Measurements from ENCODE around the gene PRRT1.

DNA sequence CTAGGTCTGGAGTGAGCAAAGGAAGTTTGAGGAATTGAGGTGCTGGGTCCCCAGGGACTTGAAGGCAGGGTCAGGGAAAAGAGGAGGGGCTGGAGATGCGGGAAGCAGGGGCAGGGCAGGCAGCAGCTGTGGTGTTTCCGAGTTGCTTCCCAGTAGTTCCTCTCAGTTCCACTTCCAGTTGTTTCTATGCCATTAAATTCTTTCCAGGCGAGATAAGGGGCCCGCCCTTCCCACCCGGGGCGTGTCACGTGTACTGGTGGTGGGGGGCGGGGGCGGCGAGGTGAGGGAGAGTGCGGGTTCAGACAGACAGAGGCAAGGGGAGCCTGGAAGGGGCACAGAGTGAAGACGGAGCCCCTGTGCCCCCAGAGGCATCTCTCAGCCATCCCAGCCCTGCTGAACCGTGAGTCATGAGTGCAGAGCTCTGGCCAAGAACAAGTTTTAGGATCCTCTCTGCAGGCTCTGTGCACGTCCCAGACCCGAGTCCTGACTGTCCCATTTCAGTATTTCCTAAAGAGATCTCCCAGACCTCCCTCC is 43.6 kb downstream of the PRRT1 start:
- TF ChIP-seq, protein P1, sequence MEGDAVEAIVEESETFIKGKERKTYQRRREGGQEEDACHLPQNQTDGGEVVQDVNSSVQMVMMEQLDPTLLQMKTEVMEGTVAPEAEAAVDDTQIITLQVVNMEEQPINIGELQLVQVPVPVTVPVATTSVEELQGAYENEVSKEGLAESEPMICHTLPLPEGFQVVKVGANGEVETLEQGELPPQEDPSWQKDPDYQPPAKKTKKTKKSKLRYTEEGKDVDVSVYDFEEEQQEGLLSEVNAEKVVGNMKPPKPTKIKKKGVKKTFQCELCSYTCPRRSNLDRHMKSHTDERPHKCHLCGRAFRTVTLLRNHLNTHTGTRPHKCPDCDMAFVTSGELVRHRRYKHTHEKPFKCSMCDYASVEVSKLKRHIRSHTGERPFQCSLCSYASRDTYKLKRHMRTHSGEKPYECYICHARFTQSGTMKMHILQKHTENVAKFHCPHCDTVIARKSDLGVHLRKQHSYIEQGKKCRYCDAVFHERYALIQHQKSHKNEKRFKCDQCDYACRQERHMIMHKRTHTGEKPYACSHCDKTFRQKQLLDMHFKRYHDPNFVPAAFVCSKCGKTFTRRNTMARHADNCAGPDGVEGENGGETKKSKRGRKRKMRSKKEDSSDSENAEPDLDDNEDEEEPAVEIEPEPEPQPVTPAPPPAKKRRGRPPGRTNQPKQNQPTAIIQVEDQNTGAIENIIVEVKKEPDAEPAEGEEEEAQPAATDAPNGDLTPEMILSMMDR (IDR thresholded peaks at IDR 0.05; ENCODE audit: borderline replicate concordance, extremely low read depth, low read length, poor library complexity, severe bottlenecking): no peak
- TF ChIP-seq EZH2 (IDR thresholded peaks at IDR 0.05; ENCODE audit: borderline replicate concordance, low read depth, low read length, severe bottlenecking): no peak

Data from DND-41 (cell line).